ENCODE data around the gene SEC14L2.
A peak's percentile ranks its signal among the peaks of the same experiment; 100 is the strongest.

Gene SEC14L2

GRCh38 chr22:30408388-30409102, 11.7 kb downstream of the SEC14L2 start:
- Histone ChIP-seq H3K4me3 (ENCODE audit: low read length) (no peak overlapping the region), H3K9ac (ENCODE audit: low read depth, low read length) (no peak overlapping the region), H3K9me3 (ENCODE audit: insufficient read depth, low read depth, low read length) (no peaks in the 10 kb centered on the region), H3K27me3 (ENCODE audit: insufficient read depth, low read length) (no peaks in the 10 kb centered on the region), H3K27ac (ENCODE audit: low read length) (no peak overlapping the region), H3K36me3 (ENCODE audit: insufficient read depth, low read depth, low read length) (peaks cover 7% of the 10 kb centered on the region; the same call in 1 of the 2 replicates), H3K4me1 (ENCODE audit: insufficient read depth, low read length) (no peaks in the 10 kb centered on the region)

- Histone ChIP-seq H3K27ac (ENCODE audit: low read length) (no peak overlapping the region), H3K4me3 (ENCODE audit: low read length) (no peak overlapping the region), H3K9me3 (ENCODE audit: insufficient read depth, low read depth, low read length) (no peaks in the 10 kb centered on the region), H3K9ac (ENCODE audit: low read depth, low read length) (no peak overlapping the region), H3K36me3 (ENCODE audit: insufficient read depth, low read depth, low read length) (peaks cover 26% of the 10 kb centered on the region; the same call in 1 of the 2 replicates), H3K27me3 (ENCODE audit: insufficient read depth, low read length) (no peaks in the 10 kb centered on the region), H3K4me1 (ENCODE audit: insufficient read depth, low read length) (no peaks in the 10 kb centered on the region)
Observed at GRCh38 chr22:30411780-30412179, 15.0 kb downstream of the SEC14L2 start.

- Histone ChIP-seq H3K4me1 (ENCODE audit: insufficient read depth, low read length) (no peaks in the 10 kb centered on the region), H3K36me3 (ENCODE audit: insufficient read depth, low read depth, low read length) (peaks cover 31% of the 10 kb centered on the region), H3K27me3 (ENCODE audit: insufficient read depth, low read length) (no peaks in the 10 kb centered on the region), H3K9ac (ENCODE audit: low read depth, low read length) (no peak overlapping the region), H3K9me3 (ENCODE audit: insufficient read depth, low read depth, low read length) (no peaks in the 10 kb centered on the region), H3K4me3 (ENCODE audit: low read length) (no peak overlapping the region), H3K27ac (ENCODE audit: low read length) (no peak overlapping the region)
Observed at GRCh38 chr22:30413001-30413400, 16.2 kb downstream of the SEC14L2 start.

- Histone ChIP-seq H3K27me3 (ENCODE audit: insufficient read depth, low read length) (no peaks in the 10 kb centered on the region), H3K9ac (ENCODE audit: low read depth, low read length) (no peak overlapping the region), H3K27ac (ENCODE audit: low read length) (no peak overlapping the region), H3K4me3 (ENCODE audit: low read length) (no peak overlapping the region), H3K4me1 (ENCODE audit: insufficient read depth, low read length) (no peaks in the 10 kb centered on the region), H3K36me3 (ENCODE audit: insufficient read depth, low read depth, low read length) (peaks cover 37% of the 10 kb centered on the region), H3K9me3 (ENCODE audit: insufficient read depth, low read depth, low read length) (no peaks in the 10 kb centered on the region)
Observed at GRCh38 chr22:30413745-30414524, 17.1 kb downstream of the SEC14L2 start.

- no peak overlapping the region for H3K9ac ChIP-seq (ENCODE audit: low read depth, low read length)
- H3K36me3 ChIP-seq (ENCODE audit: insufficient read depth, low read depth, low read length): peaks cover 37% of the 10 kb centered on the region
- no peak overlapping the region for H3K4me3 ChIP-seq (ENCODE audit: low read length)
- H3K27me3 ChIP-seq (ENCODE audit: insufficient read depth, low read length): no peaks in the 10 kb centered on the region
- H3K9me3 ChIP-seq (ENCODE audit: insufficient read depth, low read depth, low read length): no peaks in the 10 kb centered on the region
- no peaks in the 10 kb centered on the region for H3K4me1 ChIP-seq (ENCODE audit: insufficient read depth, low read length)
- H3K27ac ChIP-seq (ENCODE audit: low read length): no peak overlapping the region
Observed at GRCh38 chr22:30414525-30415047, 17.8 kb downstream of the SEC14L2 start.

GRCh38 chr22:30416403-30416802, 19.6 kb downstream of the SEC14L2 start:
- H3K27ac ChIP-seq (ENCODE audit: low read length): no peak overlapping the region
- no peaks in the 10 kb centered on the region for H3K4me1 ChIP-seq (ENCODE audit: insufficient read depth, low read length)
- no peaks in the 10 kb centered on the region for H3K27me3 ChIP-seq (ENCODE audit: insufficient read depth, low read length)
- H3K4me3 ChIP-seq (ENCODE audit: low read length): no peak overlapping the region
- H3K9me3 ChIP-seq (ENCODE audit: insufficient read depth, low read depth, low read length): no peaks in the 10 kb centered on the region
- H3K9ac ChIP-seq (ENCODE audit: low read depth, low read length): no peak overlapping the region
- H3K36me3 ChIP-seq (ENCODE audit: insufficient read depth, low read depth, low read length): peaks cover 47% of the 10 kb centered on the region

- Histone ChIP-seq H3K9me3 (ENCODE audit: insufficient read depth, low read depth, low read length) (no peaks in the 10 kb centered on the region), H3K36me3 (ENCODE audit: insufficient read depth, low read depth, low read length) (peaks cover 52% of the 10 kb centered on the region), H3K27me3 (ENCODE audit: insufficient read depth, low read length) (no peaks in the 10 kb centered on the region), H3K9ac (ENCODE audit: low read depth, low read length) (no peak overlapping the region), H3K4me1 (ENCODE audit: insufficient read depth, low read length) (peaks cover 2% of the 10 kb centered on the region; the same call in 1 of the 2 replicates), H3K27ac (ENCODE audit: low read length) (no peak overlapping the region), H3K4me3 (ENCODE audit: low read length) (no peak overlapping the region)
Observed at GRCh38 chr22:30416837-30417236, 20.0 kb downstream of the SEC14L2 start.

- no peak overlapping the region for H3K9ac ChIP-seq (ENCODE audit: low read depth, low read length)
- no peaks in the 10 kb centered on the region for H3K27me3 ChIP-seq (ENCODE audit: insufficient read depth, low read length)
- H3K9me3 ChIP-seq (ENCODE audit: insufficient read depth, low read depth, low read length): no peaks in the 10 kb centered on the region
- peaks cover 10% of the 10 kb centered on the region; the same call in 1 of the 2 replicates for H3K4me1 ChIP-seq (ENCODE audit: insufficient read depth, low read length)
- peaks cover 45% of the 10 kb centered on the region for H3K36me3 ChIP-seq (ENCODE audit: insufficient read depth, low read depth, low read length)
- H3K27ac ChIP-seq (ENCODE audit: low read length): no peak overlapping the region
- no peak overlapping the region for H3K4me3 ChIP-seq (ENCODE audit: low read length)
Observed at GRCh38 chr22:30420347-30421125, 23.7 kb downstream of the SEC14L2 start.

- Histone ChIP-seq H3K9me3 (ENCODE audit: insufficient read depth, low read depth, low read length) (no peaks in the 10 kb centered on the region), H3K27me3 (ENCODE audit: insufficient read depth, low read length) (no peaks in the 10 kb centered on the region), H3K4me3 (ENCODE audit: low read length) (peak overlapping the region; percentile 78; the same call in 1 of the 2 replicates), H3K9ac (ENCODE audit: low read depth, low read length) (peak overlapping the region; percentile 80; the same call in 1 of the 2 replicates), H3K27ac (ENCODE audit: low read length) (peak overlapping the region; percentile 30), H3K36me3 (ENCODE audit: insufficient read depth, low read depth, low read length) (peaks cover 32% of the 10 kb centered on the region), H3K4me1 (ENCODE audit: insufficient read depth, low read length) (peaks cover 10% of the 10 kb centered on the region; the same call in 1 of the 2 replicates)
Observed at GRCh38 chr22:30421695-30422480, 25.1 kb downstream of the SEC14L2 start.

GRCh38 chr22:30422481-30423300, 25.9 kb downstream of the SEC14L2 start:
- peaks cover 10% of the 10 kb centered on the region; the same call in 1 of the 2 replicates for H3K4me1 ChIP-seq (ENCODE audit: insufficient read depth, low read length)

More at GRCh38 chr22:30422481-30423300, 25.9 kb downstream of the SEC14L2 start:
- peaks cover 32% of the 10 kb centered on the region for H3K36me3 ChIP-seq (ENCODE audit: insufficient read depth, low read depth, low read length)
- peak overlapping the region; percentile 30 for H3K27ac ChIP-seq (ENCODE audit: low read length)
- no peaks in the 10 kb centered on the region for H3K9me3 ChIP-seq (ENCODE audit: insufficient read depth, low read depth, low read length)
- H3K27me3 ChIP-seq (ENCODE audit: insufficient read depth, low read length): no peaks in the 10 kb centered on the region
- H3K9ac ChIP-seq (ENCODE audit: low read depth, low read length): peak overlapping the region; percentile 80; the same call in 1 of the 2 replicates
- H3K4me3 ChIP-seq (ENCODE audit: low read length): peak overlapping the region; percentile 78

All from iPS-20b (cell line).